ENCODE data around the gene BSN.

- TF ChIP-seq FOSL2 (IDR thresholded peaks at IDR 0.05) (no peak), FOSL2 (CRISPR knock-in tag; IDR thresholded peaks at IDR 0.05) (no peak), CTCF (IDR thresholded peaks at IDR 0.05) (no peak), CEBPB (IDR thresholded peaks at IDR 0.05) (no peak), POLR2A (IDR thresholded peaks at IDR 0.05; ENCODE audit: low read length) (no peak), NPAS2 (CRISPR knock-in tag; IDR thresholded peaks at IDR 0.05; ENCODE audit: borderline replicate concordance) (no peak), TP53 (CRISPR knock-in tag; IDR thresholded peaks at IDR 0.05) (no peak), EP300 (IDR thresholded peaks at IDR 0.05) (no peak), CHD4 (IDR thresholded peaks at IDR 0.05; ENCODE audit: borderline replicate concordance) (no peak)
These were observed 126.9 kb downstream of the BSN start for GRCh38 chr3:49681232-49681522.
